HCT116 (cell line): ENCODE measurements around the gene FBN1. TPM values are rescaled to one million over a fixed set of nuclear protein-coding genes. Genes with fewer than 3 reads are reported as not detected.

Experiments
- ATAC-seq: fragments of 200-7000 bp; cut with Tn5 transposase; 2 replicates; pipeline ENCODE4 v1.9.1; 2020; ENCODE audit warnings: mild to moderate bottlenecking, moderate library complexity
- BruUV-seq: library from RNA; stranded (reverse); fragments of 400-500 nt; replicated peaks from 2 replicates; lab custom pipeline; 2021; lab: Mats Ljungman, UMichigan
- CTCF ChIA-PET: fragments of 300-600 bp; sonication (Branson Sonifier 250); formaldehyde crosslinking; loops from one replicate; lab custom pipeline; 2021; ENCODE audit warnings: antibody characterized with exemption; lab: Charles Lee
- POLR2A ChIA-PET: fragments of 300-600, 350-600 bp; sonication (Branson Sonifier 250); formaldehyde crosslinking; loops from one replicate; lab custom pipeline; 2021; ENCODE audit warnings: antibody characterized with exemption; lab: Charles Lee
- RAD21 ChIA-PET, 2 experiments: fragments of 300-600 bp; sonication (Branson Sonifier 250); formaldehyde crosslinking; loops; one replicate each; lab custom pipeline; 2023; ENCODE audit warnings: low total read pairs in 2 of 2; ENCODE audit not compliant: uncharacterized antibody in 2 of 2, unreplicated experiment in 2 of 2, low non-redundant PET in 1 of 2; lab: Charles Lee
- DNase-seq: peaks from one replicate; pipeline ENCODE4 v3.0.0-alpha.2; 2010; ENCODE audit warnings: low read depth, low spot score
- H2AFZ ChIP-seq: fragments of 200-600 bp; shearing (Covaris generic), sonication (generic); 2 replicates; pipeline ENCODE4 v1.6.1; 2017; ENCODE audit warnings: low read depth, mixed run types, mixed read lengths, antibody characterized with exemption, low read length; ENCODE audit not compliant: poor library complexity, severe bottlenecking
- H3K27ac ChIP-seq: 2 replicates; pipeline ENCODE4 v1.5.1; 2012; ENCODE audit warnings: low read depth, low read length
- H3K27me3 ChIP-seq: fragments of 200-600 bp; sonication (generic); 2 replicates; pipeline ENCODE4 v1.6.1; 2016; ENCODE audit warnings: mixed run types, low read length, mixed read lengths; ENCODE audit not compliant: insufficient read depth
- H3K36me3 ChIP-seq, 2 experiments: fragments of 200-500 bp in 1 of 2; fragments of 200-600 bp in 1 of 2; sonication (Bioruptor generic) in 1 of 2; sonication (generic) in 1 of 2; 2 replicates each; pipeline versions ENCODE4 v1.5.1 to v1.6.1; 2014 to 2016; ENCODE audit warnings: low read length in 2 of 2, inconsistent platforms in 1 of 2, mixed read lengths in 1 of 2, mixed run types in 1 of 2; ENCODE audit not compliant: insufficient read depth in 2 of 2, control insufficient read depth in 1 of 2
- H3K4me1 ChIP-seq, 2 experiments: fragments of 200-600 bp in 1 of 2; sonication (generic) in 1 of 2; 2 replicates each; pipeline versions ENCODE4 v1.5.1 to v1.6.1; 2012 to 2017; ENCODE audit warnings: low read length in 2 of 2, inconsistent platforms in 1 of 2, mild to moderate bottlenecking in 1 of 2, mixed read lengths in 1 of 2, mixed run types in 1 of 2, moderate library complexity in 1 of 2; ENCODE audit not compliant: insufficient read depth in 2 of 2, control insufficient read depth in 1 of 2
- H3K4me2 ChIP-seq: fragments of 200-600 bp; sonication (generic); 2 replicates; pipeline ENCODE4 v1.6.1; 2017; ENCODE audit warnings: mixed run types, low read length, mixed read lengths
- H3K4me3 ChIP-seq, 2 experiments: fragments of 200-600 bp in 1 of 2; sonication (generic) in 1 of 2; replicated peaks in 1 of 2; 2 replicates each; pipeline ENCODE4 v1.5.1; 2011 to 2016; ENCODE audit warnings: low read length in 2 of 2, control low read depth in 1 of 2, low read depth in 1 of 2, mild to moderate bottlenecking in 1 of 2, mixed read lengths in 1 of 2, mixed run types in 1 of 2
- H3K79me2 ChIP-seq: fragments of 200-600 bp; sonication (generic); 2 replicates; pipeline ENCODE4 v1.6.1; 2017; ENCODE audit warnings: mild to moderate bottlenecking, mixed run types, low read length, moderate library complexity, mixed read lengths; ENCODE audit not compliant: insufficient read depth
- H3K9ac ChIP-seq: fragments of 200-600 bp; sonication (generic); 2 replicates; pipeline ENCODE4 v1.6.1; 2016; ENCODE audit warnings: low read length, mixed read lengths
- H3K9me2 ChIP-seq: fragments of 200-600 bp; sonication (generic), shearing (Covaris generic); 2 replicates; pipeline ENCODE4 v1.6.1; 2017; ENCODE audit warnings: mixed run types, mild to moderate bottlenecking, moderate library complexity; ENCODE audit not compliant: insufficient read depth
- H3K9me3 ChIP-seq, 2 experiments: fragments of 200-500 bp in 1 of 2; fragments of 200-600 bp in 1 of 2; sonication (Bioruptor generic) in 1 of 2; sonication (generic) in 1 of 2; 2 replicates each; pipeline ENCODE4 v1.6.1; 2014 to 2017; ENCODE audit warnings: low read length in 2 of 2, mixed read lengths in 2 of 2, inconsistent platforms in 1 of 2, low read depth in 1 of 2, mild to moderate bottlenecking in 1 of 2, mixed run types in 1 of 2, moderate library complexity in 1 of 2; ENCODE audit not compliant: control insufficient read depth in 1 of 2, insufficient read depth in 1 of 2
- H4K20me1 ChIP-seq: fragments of 200-600 bp; sonication (generic), shearing (Covaris generic); 2 replicates; pipeline ENCODE4 v1.6.1; 2017; ENCODE audit warnings: mixed run types, mild to moderate bottlenecking, moderate library complexity; ENCODE audit not compliant: insufficient read depth
- CTCF ChIP-seq, 3 experiments: fragments of 200-600 bp in 1 of 3; sonication (generic) in 1 of 3; IDR thresholded peaks in 2 of 3; conservative IDR thresholded peaks in 1 of 3; 2 replicates each; pipeline ENCODE4 v1.5.1; 2012 to 2017; ENCODE audit warnings: low read depth in 2 of 3, low read length in 2 of 3, antibody characterized with exemption in 1 of 3, borderline replicate concordance in 1 of 3, control low read depth in 1 of 3, mild to moderate bottlenecking in 1 of 3, mixed read lengths in 1 of 3, mixed run types in 1 of 3, moderate library complexity in 1 of 3; ENCODE audit not compliant: insufficient read depth in 1 of 3
- MAX ChIP-seq: IDR thresholded peaks from 2 replicates; pipeline ENCODE4 v1.6.1; 2012
- intact Hi-C: fragments of 100-400 bp; cut with micrococcal nuclease; formaldehyde crosslinking; loops from 2 replicates; pipeline ENCODE4 v1.10.0; 2022
- total RNA-seq: library from RNA; stranded (reverse); gene quantifications from one replicate; pipeline ENCODE4 v1.2.1, GENCODE V29; 2021; ENCODE audit not compliant: unreplicated experiment

Gene FBN1
- total RNA-seq, 1 experiment from 2014 or later: 1.7 TPM

GRCh38 chr15:48596415-48596814 is 49.1 kb downstream of the FBN1 start:
- intact Hi-C loops: no loop called here
- Histone ChIP-seq H3K79me2 (no peaks in the 10 kb centered on the region), H3K4me1 (no peaks in the 10 kb centered on the region)

GRCh38 chr15:48595981-48596380 is 49.5 kb downstream of the FBN1 start:
- RAD21 ChIA-PET: no interaction called here
- Histone ChIP-seq H3K4me1 (no peaks in the 10 kb centered on the region), H3K79me2 (no peaks in the 10 kb centered on the region), H3K36me3 (no peaks in the 10 kb centered on the region), H3K4me3 (no peak overlapping the region), H3K27ac (no peak overlapping the region), H4K20me1 (no peaks in the 10 kb centered on the region), H2AFZ (no peak overlapping the region), H3K27me3 (no peaks in the 10 kb centered on the region), H3K4me2 (no peak overlapping the region), H3K9me2 (no peaks in the 10 kb centered on the region), H3K9me3 (no peaks in the 10 kb centered on the region), H3K9ac (no peak overlapping the region)
- DNase-seq (no peak), ATAC-seq (no peak)
- TF ChIP-seq MAX: no peak
- intact Hi-C loops: no loop called here
- POLR2A ChIA-PET: no interaction called here
- BruUV-seq: no TSS peak
- CTCF ChIA-PET: no interaction called here

More at GRCh38 chr15:48596415-48596814, 49.1 kb downstream of the FBN1 start:
- POLR2A ChIA-PET: no interaction called here
- H3K27ac ChIP-seq: no peak overlapping the region
- CTCF ChIA-PET: no interaction called here
- no peak overlapping the region for H3K4me2 ChIP-seq
- RAD21 ChIA-PET: no interaction called here
- H4K20me1 ChIP-seq: no peaks in the 10 kb centered on the region
- H3K9ac ChIP-seq: no peak overlapping the region
- H3K9me3 ChIP-seq: no peaks in the 10 kb centered on the region
- H3K27me3 ChIP-seq: no peaks in the 10 kb centered on the region
- BruUV-seq: no TSS peak
- TF ChIP-seq CTCF (IDR thresholded peaks at IDR 0.05 in 2 of 3, conservative IDR thresholded peaks at IDR 0.05 in 1 of 3; ENCODE audit: borderline replicate concordance in 1 of 3, insufficient read depth in 1 of 3, low read depth in 2 of 3, low read length in 2 of 3): no peak
- no peak overlapping the region for H2AFZ ChIP-seq
- ATAC-seq (no peak), DNase-seq (no peak)
- H3K36me3 ChIP-seq: no peaks in the 10 kb centered on the region
- no peaks in the 10 kb centered on the region for H3K9me2 ChIP-seq
- H3K4me3 ChIP-seq: no peak overlapping the region
